Measurements from ENCODE around the gene KIF16B. TPM values are rescaled to one million over a fixed set of nuclear protein-coding genes. Genes with fewer than 3 reads are reported as not detected.

Gene KIF16B
- total and polyA plus RNA-seq, 10 of the 15 experiments (the other 5 are each of a cell fraction or from before 2014, with no cell fraction given), result 0.21 to 5.2 (median 3.0) TPM

DNA sequence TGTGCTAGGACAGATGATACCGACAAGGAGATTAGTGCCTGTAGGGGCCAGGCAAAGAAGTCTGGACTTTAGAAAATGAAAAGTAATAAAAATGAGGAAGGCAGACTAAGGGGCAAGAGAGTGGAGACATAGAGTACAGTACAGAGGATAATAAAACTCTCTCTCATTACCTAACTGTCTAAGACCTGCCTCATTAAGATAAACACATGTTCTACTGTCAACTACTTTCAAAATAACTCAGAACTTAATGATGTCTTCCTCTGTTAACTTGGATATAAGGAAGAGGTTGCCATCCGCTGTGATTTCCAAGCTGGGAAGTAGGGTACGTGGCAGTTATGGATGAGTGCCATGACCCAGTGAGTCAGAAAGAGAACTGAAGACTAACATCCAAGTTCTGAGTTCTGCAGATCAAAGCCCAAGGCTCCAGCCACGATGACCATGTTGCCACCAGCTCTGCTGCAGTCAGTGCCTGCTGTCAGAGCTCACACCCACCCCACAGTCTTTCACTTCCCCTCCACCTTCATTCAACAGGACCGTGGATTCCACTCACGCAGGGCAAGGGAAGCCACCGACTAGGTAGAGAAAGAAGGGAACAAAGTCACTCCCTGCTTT is 81.8 kb downstream of the KIF16B start (continued):
- TF ChIP-seq, protein P1, sequence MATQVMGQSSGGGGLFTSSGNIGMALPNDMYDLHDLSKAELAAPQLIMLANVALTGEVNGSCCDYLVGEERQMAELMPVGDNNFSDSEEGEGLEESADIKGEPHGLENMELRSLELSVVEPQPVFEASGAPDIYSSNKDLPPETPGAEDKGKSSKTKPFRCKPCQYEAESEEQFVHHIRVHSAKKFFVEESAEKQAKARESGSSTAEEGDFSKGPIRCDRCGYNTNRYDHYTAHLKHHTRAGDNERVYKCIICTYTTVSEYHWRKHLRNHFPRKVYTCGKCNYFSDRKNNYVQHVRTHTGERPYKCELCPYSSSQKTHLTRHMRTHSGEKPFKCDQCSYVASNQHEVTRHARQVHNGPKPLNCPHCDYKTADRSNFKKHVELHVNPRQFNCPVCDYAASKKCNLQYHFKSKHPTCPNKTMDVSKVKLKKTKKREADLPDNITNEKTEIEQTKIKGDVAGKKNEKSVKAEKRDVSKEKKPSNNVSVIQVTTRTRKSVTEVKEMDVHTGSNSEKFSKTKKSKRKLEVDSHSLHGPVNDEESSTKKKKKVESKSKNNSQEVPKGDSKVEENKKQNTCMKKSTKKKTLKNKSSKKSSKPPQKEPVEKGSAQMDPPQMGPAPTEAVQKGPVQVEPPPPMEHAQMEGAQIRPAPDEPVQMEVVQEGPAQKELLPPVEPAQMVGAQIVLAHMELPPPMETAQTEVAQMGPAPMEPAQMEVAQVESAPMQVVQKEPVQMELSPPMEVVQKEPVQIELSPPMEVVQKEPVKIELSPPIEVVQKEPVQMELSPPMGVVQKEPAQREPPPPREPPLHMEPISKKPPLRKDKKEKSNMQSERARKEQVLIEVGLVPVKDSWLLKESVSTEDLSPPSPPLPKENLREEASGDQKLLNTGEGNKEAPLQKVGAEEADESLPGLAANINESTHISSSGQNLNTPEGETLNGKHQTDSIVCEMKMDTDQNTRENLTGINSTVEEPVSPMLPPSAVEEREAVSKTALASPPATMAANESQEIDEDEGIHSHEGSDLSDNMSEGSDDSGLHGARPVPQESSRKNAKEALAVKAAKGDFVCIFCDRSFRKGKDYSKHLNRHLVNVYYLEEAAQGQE (IDR thresholded peaks at IDR 0.05; ENCODE audit: low read depth, low read length), result no peak
- TF ChIP-seq, protein P2, sequence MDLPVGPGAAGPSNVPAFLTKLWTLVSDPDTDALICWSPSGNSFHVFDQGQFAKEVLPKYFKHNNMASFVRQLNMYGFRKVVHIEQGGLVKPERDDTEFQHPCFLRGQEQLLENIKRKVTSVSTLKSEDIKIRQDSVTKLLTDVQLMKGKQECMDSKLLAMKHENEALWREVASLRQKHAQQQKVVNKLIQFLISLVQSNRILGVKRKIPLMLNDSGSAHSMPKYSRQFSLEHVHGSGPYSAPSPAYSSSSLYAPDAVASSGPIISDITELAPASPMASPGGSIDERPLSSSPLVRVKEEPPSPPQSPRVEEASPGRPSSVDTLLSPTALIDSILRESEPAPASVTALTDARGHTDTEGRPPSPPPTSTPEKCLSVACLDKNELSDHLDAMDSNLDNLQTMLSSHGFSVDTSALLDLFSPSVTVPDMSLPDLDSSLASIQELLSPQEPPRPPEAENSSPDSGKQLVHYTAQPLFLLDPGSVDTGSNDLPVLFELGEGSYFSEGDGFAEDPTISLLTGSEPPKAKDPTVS (IDR thresholded peaks at IDR 0.05; ENCODE audit: low read depth, low read length), result no peak
- TF ChIP-seq, protein P3, sequence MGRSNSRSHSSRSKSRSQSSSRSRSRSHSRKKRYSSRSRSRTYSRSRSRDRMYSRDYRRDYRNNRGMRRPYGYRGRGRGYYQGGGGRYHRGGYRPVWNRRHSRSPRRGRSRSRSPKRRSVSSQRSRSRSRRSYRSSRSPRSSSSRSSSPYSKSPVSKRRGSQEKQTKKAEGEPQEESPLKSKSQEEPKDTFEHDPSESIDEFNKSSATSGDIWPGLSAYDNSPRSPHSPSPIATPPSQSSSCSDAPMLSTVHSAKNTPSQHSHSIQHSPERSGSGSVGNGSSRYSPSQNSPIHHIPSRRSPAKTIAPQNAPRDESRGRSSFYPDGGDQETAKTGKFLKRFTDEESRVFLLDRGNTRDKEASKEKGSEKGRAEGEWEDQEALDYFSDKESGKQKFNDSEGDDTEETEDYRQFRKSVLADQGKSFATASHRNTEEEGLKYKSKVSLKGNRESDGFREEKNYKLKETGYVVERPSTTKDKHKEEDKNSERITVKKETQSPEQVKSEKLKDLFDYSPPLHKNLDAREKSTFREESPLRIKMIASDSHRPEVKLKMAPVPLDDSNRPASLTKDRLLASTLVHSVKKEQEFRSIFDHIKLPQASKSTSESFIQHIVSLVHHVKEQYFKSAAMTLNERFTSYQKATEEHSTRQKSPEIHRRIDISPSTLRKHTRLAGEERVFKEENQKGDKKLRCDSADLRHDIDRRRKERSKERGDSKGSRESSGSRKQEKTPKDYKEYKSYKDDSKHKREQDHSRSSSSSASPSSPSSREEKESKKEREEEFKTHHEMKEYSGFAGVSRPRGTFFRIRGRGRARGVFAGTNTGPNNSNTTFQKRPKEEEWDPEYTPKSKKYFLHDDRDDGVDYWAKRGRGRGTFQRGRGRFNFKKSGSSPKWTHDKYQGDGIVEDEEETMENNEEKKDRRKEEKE (IDR thresholded peaks at IDR 0.05), result no peak
- TF ChIP-seq IKZF2 (IDR thresholded peaks at IDR 0.05) (peak; percentile 65 to 70), EZH2 (IDR thresholded peaks at IDR 0.05; ENCODE audit: borderline replicate concordance, control insufficient read depth, low read depth, low read length) (no peak), BRCA1 (IDR thresholded peaks at IDR 0.05; ENCODE audit: low read depth, low read length) (no peak), POLR2A (IDR thresholded peaks at IDR 0.05; ENCODE audit: low read depth, low read length) (no peak), SMAD1 (IDR thresholded peaks at IDR 0.05; ENCODE audit: low read depth, partially characterized antibody) (no peak), DPF2 (IDR thresholded peaks at IDR 0.05) (peak; percentile 81), CBX3 (IDR thresholded peaks at IDR 0.05; ENCODE audit: borderline replicate concordance, low read depth) (no peak), CEBPB (IDR thresholded peaks at IDR 0.05; ENCODE audit: borderline replicate concordance in 1 of 2, low read depth in 2 of 2, low read length in 2 of 2) (no peak), HDAC2 (IDR thresholded peaks at IDR 0.05) (no peak), JUNB (IDR thresholded peaks at IDR 0.05) (no peak)
- TF ChIP-seq, protein P4, sequence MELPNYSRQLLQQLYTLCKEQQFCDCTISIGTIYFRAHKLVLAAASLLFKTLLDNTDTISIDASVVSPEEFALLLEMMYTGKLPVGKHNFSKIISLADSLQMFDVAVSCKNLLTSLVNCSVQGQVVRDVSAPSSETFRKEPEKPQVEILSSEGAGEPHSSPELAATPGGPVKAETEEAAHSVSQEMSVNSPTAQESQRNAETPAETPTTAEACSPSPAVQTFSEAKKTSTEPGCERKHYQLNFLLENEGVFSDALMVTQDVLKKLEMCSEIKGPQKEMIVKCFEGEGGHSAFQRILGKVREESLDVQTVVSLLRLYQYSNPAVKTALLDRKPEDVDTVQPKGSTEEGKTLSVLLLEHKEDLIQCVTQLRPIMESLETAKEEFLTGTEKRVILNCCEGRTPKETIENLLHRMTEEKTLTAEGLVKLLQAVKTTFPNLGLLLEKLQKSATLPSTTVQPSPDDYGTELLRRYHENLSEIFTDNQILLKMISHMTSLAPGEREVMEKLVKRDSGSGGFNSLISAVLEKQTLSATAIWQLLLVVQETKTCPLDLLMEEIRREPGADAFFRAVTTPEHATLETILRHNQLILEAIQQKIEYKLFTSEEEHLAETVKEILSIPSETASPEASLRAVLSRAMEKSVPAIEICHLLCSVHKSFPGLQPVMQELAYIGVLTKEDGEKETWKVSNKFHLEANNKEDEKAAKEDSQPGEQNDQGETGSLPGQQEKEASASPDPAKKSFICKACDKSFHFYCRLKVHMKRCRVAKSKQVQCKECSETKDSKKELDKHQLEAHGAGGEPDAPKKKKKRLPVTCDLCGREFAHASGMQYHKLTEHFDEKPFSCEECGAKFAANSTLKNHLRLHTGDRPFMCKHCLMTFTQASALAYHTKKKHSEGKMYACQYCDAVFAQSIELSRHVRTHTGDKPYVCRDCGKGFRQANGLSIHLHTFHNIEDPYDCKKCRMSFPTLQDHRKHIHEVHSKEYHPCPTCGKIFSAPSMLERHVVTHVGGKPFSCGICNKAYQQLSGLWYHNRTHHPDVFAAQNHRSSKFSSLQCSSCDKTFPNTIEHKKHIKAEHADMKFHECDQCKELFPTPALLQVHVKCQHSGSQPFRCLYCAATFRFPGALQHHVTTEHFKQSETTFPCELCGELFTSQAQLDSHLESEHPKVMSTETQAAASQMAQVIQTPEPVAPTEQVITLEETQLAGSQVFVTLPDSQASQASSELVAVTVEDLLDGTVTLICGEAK (IDR thresholded peaks at IDR 0.05; ENCODE audit: borderline replicate concordance), result no peak
- TF ChIP-seq, protein P5, sequence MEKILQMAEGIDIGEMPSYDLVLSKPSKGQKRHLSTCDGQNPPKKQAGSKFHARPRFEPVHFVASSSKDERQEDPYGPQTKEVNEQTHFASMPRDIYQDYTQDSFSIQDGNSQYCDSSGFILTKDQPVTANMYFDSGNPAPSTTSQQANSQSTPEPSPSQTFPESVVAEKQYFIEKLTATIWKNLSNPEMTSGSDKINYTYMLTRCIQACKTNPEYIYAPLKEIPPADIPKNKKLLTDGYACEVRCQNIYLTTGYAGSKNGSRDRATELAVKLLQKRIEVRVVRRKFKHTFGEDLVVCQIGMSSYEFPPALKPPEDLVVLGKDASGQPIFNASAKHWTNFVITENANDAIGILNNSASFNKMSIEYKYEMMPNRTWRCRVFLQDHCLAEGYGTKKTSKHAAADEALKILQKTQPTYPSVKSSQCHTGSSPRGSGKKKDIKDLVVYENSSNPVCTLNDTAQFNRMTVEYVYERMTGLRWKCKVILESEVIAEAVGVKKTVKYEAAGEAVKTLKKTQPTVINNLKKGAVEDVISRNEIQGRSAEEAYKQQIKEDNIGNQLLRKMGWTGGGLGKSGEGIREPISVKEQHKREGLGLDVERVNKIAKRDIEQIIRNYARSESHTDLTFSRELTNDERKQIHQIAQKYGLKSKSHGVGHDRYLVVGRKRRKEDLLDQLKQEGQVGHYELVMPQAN (conservative IDR thresholded peaks at IDR 0.05), result no peak

All from GM12878 (cell line).